Fibroblast of lung (primary cell): Measurements from ENCODE around the gene ZP1. TPM values are rescaled to one million over a fixed set of nuclear protein-coding genes. Genes with fewer than 3 reads are reported as not detected.

Experiments used
- DNase-seq, 2 donors: peaks; one replicate each; pipeline versions ENCODE4 v3.0.0 to v3.0.0-alpha.2; 2010; ENCODE audit warnings: low read depth in 2 of 2
- H2AFZ ChIP-seq: 2 replicates; pipeline ENCODE4 v1.5.1; 2012; ENCODE audit warnings: low read length, control low read depth, inconsistent platforms
- H3K27ac ChIP-seq: 2 replicates; pipeline ENCODE4 v1.5.1; 2011; ENCODE audit warnings: low read length, control low read depth; ENCODE audit not compliant: insufficient read depth
- H3K27me3 ChIP-seq: 2 replicates; pipeline ENCODE4 v1.5.1; 2011; ENCODE audit warnings: mild to moderate bottlenecking, low read length; ENCODE audit not compliant: control insufficient read depth, insufficient read depth
- H3K36me3 ChIP-seq: 2 replicates; pipeline ENCODE4 v1.5.1; 2011; ENCODE audit warnings: low read length; ENCODE audit not compliant: control insufficient read depth, insufficient read depth
- H3K4me1 ChIP-seq: 2 replicates; pipeline ENCODE4 v1.5.1; 2011; ENCODE audit warnings: low read length; ENCODE audit not compliant: control insufficient read depth, insufficient read depth; ENCODE audit errors: extremely low read depth
- H3K4me2 ChIP-seq: 2 replicates; pipeline ENCODE4 v1.5.1; 2011; ENCODE audit warnings: low read length, control low read depth; ENCODE audit not compliant: insufficient read depth; ENCODE audit errors: extremely low read depth
- H3K4me3 ChIP-seq, 4 experiments: fragments of 200-600 bp in 1 of 4; sonication (generic) in 1 of 4; replicated peaks in 1 of 4; 2 replicates each; pipeline ENCODE4 v1.5.1; 2011 to 2016; ENCODE audit warnings: low read length in 4 of 4, low read depth in 3 of 4, mild to moderate bottlenecking in 3 of 4, control low read depth in 2 of 4, inconsistent platforms in 1 of 4, mixed read lengths in 1 of 4; ENCODE audit not compliant: insufficient read depth in 1 of 4; ENCODE audit errors: control extremely low read depth in 1 of 4
- H3K79me2 ChIP-seq: 2 replicates; pipeline ENCODE4 v1.5.1; 2012; ENCODE audit warnings: mild to moderate bottlenecking, low read length, inconsistent platforms; ENCODE audit not compliant: control insufficient read depth, insufficient read depth
- H3K9ac ChIP-seq: 2 replicates; pipeline ENCODE4 v1.5.1; 2011; ENCODE audit warnings: mild to moderate bottlenecking, low read length, control low read depth; ENCODE audit not compliant: insufficient read depth
- H3K9me3 ChIP-seq: 2 replicates; pipeline ENCODE4 v1.5.1; 2012; ENCODE audit warnings: low read depth, low read length; ENCODE audit not compliant: control insufficient read depth, insufficient read depth
- H4K20me1 ChIP-seq: 2 replicates; pipeline ENCODE4 v1.5.1; 2011; ENCODE audit warnings: low read length; ENCODE audit not compliant: control insufficient read depth, insufficient read depth; ENCODE audit errors: extremely low read depth
- CTCF ChIP-seq, 2 donors: IDR thresholded peaks in 1 of 2; conservative IDR thresholded peaks in 1 of 2; 1 replicate in 1 of 2; 2 replicates in 1 of 2; pipeline ENCODE4 v1.5.1; 2011 to 2012; ENCODE audit warnings: low read length in 2 of 2, control low read depth in 1 of 2, inconsistent platforms in 1 of 2, low read depth in 1 of 2, mild to moderate bottlenecking in 1 of 2
- EZH2 ChIP-seq: IDR thresholded peaks from 2 replicates; pipeline ENCODE4 v1.5.1; 2012; ENCODE audit warnings: low read length, control low read depth, mild to moderate bottlenecking; ENCODE audit errors: missing control alignments
- polyA plus RNA-seq, 2 donors: library from polyadenylated mRNA; depleted of rRNA in 1 of 2; stranded (reverse) in 1 of 2; unstranded in 1 of 2; fragments of >200 nt; gene quantifications; 2 replicates each; pipeline ENCODE4 v1.2.1, GENCODE V29; 2011 to 2012; ENCODE audit warnings: missing spikeins in 1 of 2
- total RNA-seq: library from RNA; depleted of rRNA; stranded (reverse); fragments of >200 nt; gene quantifications from 2 replicates; pipeline ENCODE4 v1.2.1, GENCODE V29; 2014

The ZP1 gene
- total and polyA plus RNA-seq, 2 donors (not counting 1 experiment from before 2014, with no cell fraction given): 0.62 TPM; not detected in 1

- Histone ChIP-seq H3K36me3 (peaks cover 18% of the 10 kb centered on the region), H3K4me1 (peaks cover 3% of the 10 kb centered on the region), H4K20me1 (no peaks in the 10 kb centered on the region), H3K27ac (no peak overlapping the region), H3K4me2 (no peak overlapping the region), H3K9ac (no peak overlapping the region), H3K4me3 (no peak overlapping the region), H3K9me3 (no peaks in the 10 kb centered on the region), H3K79me2 (peaks cover 31% of the 10 kb centered on the region), H2AFZ (no peak overlapping the region), H3K27me3 (no peaks in the 10 kb centered on the region)
- DNase-seq: no peak
- TF ChIP-seq EZH2 (no peak), CTCF (conservative IDR thresholded peaks at IDR 0.05 in 1 of 2, IDR thresholded peaks at IDR 0.05 in 1 of 2; ENCODE audit: low read depth in 1 of 2, low read length in 2 of 2) (no peak)
Observed at GRCh38 chr11:60900673-60901404, 33.5 kb downstream of the ZP1 start.

DNA sequence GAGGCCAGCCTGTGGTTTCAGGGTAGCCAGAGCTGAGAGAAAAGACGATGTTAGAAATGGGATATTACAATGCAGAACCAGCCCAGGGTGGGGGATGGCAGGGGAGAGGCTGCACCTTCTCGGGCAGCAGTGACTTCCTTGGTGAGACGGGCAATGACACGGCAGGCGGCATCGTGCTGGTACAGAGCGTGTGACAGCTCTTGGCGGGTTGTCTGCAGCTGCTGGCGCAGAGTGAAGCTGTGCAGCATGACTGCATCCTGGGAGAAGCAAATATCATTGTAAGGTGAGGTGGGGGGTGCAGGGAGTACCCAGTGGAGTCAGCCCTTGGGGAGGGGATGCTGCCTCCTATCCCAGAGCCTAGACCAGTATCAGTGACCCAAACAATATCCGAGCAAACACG lies 35.3 kb downstream of the ZP1 start:
- Histone ChIP-seq H2AFZ (no peak overlapping the region), H3K9ac (no peak overlapping the region), H3K4me3 (no peak overlapping the region), H3K27me3 (no peaks in the 10 kb centered on the region), H3K4me2 (no peak overlapping the region), H3K9me3 (no peaks in the 10 kb centered on the region), H3K27ac (no peak overlapping the region), H3K36me3 (peaks cover 12% of the 10 kb centered on the region), H3K79me2 (peaks cover 32% of the 10 kb centered on the region), H3K4me1 (peaks cover 3% of the 10 kb centered on the region), H4K20me1 (no peaks in the 10 kb centered on the region)
- DNase-seq: no peak
- TF ChIP-seq CTCF (conservative IDR thresholded peaks at IDR 0.05 in 1 of 2, IDR thresholded peaks at IDR 0.05 in 1 of 2; ENCODE audit: low read depth in 1 of 2, low read length in 2 of 2) (no peak), EZH2 (no peak)

- no peak for DNase-seq
- peaks cover 32% of the 10 kb centered on the region for H3K79me2 ChIP-seq
- H3K9me3 ChIP-seq: no peaks in the 10 kb centered on the region
- peaks cover 4% of the 10 kb centered on the region for H3K36me3 ChIP-seq
- H3K27me3 ChIP-seq: peaks cover under 1% of the 10 kb centered on the region
- H4K20me1 ChIP-seq: no peaks in the 10 kb centered on the region
- peaks cover 3% of the 10 kb centered on the region for H3K4me1 ChIP-seq
- H3K4me2 ChIP-seq: peak overlapping the region; percentile 71
- H2AFZ ChIP-seq: no peak overlapping the region
- peak overlapping the region; percentile 11 for H3K9ac ChIP-seq
- H3K4me3 ChIP-seq: peak overlapping the region; percentile 85 to 97 (median 96)
- TF ChIP-seq EZH2 (no peak), CTCF (conservative IDR thresholded peaks at IDR 0.05 in 1 of 2, IDR thresholded peaks at IDR 0.05 in 1 of 2; ENCODE audit: low read depth in 1 of 2, low read length in 2 of 2) (no peak)
- H3K27ac ChIP-seq: peak overlapping the region; percentile 87
Observed at GRCh38 chr11:60905047-60905446, 37.7 kb downstream of the ZP1 start.
